ENCODE data around the gene CACNA1B. TPM values are rescaled to one million over a fixed set of nuclear protein-coding genes. Genes with fewer than 3 reads are reported as not detected.

CACNA1B gene
- total RNA-seq, 1 donor, result under 0.01 TPM

DNA sequence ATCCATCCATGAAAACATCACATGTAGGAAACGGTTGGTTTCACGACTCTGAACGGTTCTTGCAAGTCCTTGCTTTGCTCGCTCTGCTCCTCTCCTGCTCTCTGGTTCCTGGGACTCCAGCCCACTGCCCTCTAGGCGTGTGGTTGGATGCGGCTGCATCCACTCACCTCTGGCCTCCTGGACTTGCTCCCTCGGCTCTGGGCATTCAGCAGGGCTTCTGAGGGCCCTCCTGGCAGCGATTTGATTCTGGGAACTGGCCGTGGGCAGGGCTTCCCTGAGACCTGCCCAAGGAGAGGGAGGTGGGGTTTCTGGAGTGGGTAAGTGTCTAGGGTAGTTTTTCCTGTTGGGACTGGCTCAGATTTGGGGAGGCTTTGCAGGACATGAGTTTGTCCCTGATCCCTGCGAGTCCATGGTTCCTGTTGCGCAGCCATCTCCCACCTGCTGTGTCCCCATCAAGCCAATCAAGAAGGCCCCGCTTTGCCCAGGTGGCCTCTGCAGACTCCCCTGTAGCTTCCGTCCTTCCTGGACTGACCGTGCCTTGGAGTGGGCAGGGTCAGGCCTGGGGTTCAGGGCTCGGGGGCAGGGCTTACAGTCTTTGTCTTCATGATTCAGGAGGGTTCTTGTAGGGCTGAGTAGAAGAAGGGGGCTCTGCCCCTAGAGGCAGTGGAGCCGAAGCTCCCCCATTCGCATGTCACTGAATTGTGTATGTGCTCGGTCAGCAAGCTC, 192.3 kb downstream of the CACNA1B start:
- TF ChIP-seq, protein P1, sequence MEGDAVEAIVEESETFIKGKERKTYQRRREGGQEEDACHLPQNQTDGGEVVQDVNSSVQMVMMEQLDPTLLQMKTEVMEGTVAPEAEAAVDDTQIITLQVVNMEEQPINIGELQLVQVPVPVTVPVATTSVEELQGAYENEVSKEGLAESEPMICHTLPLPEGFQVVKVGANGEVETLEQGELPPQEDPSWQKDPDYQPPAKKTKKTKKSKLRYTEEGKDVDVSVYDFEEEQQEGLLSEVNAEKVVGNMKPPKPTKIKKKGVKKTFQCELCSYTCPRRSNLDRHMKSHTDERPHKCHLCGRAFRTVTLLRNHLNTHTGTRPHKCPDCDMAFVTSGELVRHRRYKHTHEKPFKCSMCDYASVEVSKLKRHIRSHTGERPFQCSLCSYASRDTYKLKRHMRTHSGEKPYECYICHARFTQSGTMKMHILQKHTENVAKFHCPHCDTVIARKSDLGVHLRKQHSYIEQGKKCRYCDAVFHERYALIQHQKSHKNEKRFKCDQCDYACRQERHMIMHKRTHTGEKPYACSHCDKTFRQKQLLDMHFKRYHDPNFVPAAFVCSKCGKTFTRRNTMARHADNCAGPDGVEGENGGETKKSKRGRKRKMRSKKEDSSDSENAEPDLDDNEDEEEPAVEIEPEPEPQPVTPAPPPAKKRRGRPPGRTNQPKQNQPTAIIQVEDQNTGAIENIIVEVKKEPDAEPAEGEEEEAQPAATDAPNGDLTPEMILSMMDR (IDR thresholded peaks at IDR 0.05; ENCODE audit: extremely low read depth, low read depth, low read length), result no peak
- Histone ChIP-seq H3K4me3 (ENCODE audit: insufficient read depth, low read length) (no peak overlapping the region), H3K4me2 (ENCODE audit: insufficient read depth, low read length) (no peak overlapping the region), H4K20me1 (ENCODE audit: insufficient read depth, low read length) (no peaks in the 10 kb centered on the region), H3K79me2 (ENCODE audit: insufficient read depth, low read length) (no peaks in the 10 kb centered on the region), H3K27me3 (ENCODE audit: insufficient read depth, low read length) (no peaks in the 10 kb centered on the region), H2AFZ (ENCODE audit: low read length) (no peak overlapping the region), H3K27ac (ENCODE audit: low read depth, low read length) (no peak overlapping the region), H3K36me3 (ENCODE audit: insufficient read depth, low read length) (no peaks in the 10 kb centered on the region), H3K4me1 (ENCODE audit: insufficient read depth, low read length) (no peaks in the 10 kb centered on the region), H3K9me3 (ENCODE audit: low read depth, low read length) (no peaks in the 10 kb centered on the region)
- no peak for DNase-seq (ENCODE audit: insufficient read length, low spot score, missing footprints)

DNA sequence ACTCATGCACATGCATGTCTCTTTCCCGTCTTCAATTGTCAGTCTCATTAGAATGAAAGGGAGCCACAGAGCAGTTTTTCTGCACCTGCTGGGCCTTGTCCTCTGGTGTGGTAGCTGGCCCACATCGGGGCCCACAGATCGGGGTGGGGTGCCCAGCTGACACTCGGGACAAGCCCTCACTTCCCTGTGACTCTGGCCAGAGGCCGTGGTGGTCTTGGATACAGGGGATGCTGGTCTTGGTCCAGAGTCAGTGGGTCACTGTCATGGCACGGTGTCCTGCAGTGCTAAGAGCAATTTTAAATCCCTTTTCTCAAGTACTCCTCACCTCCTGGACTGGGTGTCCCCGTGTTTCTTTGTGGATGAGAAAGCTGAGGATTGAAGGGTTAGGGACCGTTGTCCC, 193.2 kb downstream of the CACNA1B start:
- no peak for DNase-seq (ENCODE audit: insufficient read length, low spot score, missing footprints)
- no peak overlapping the region for H3K4me3 ChIP-seq (ENCODE audit: insufficient read depth, low read length)
- no peaks in the 10 kb centered on the region for H3K4me1 ChIP-seq (ENCODE audit: insufficient read depth, low read length)
- H2AFZ ChIP-seq (ENCODE audit: low read length), result no peak overlapping the region
- no peaks in the 10 kb centered on the region for H3K79me2 ChIP-seq (ENCODE audit: insufficient read depth, low read length)
- no peak overlapping the region for H3K27ac ChIP-seq (ENCODE audit: low read depth, low read length)
- TF ChIP-seq, protein P1 (IDR thresholded peaks at IDR 0.05; ENCODE audit: extremely low read depth, low read depth, low read length), result no peak
- no peak overlapping the region for H3K4me2 ChIP-seq (ENCODE audit: insufficient read depth, low read length)
- H3K27me3 ChIP-seq (ENCODE audit: insufficient read depth, low read length), result no peaks in the 10 kb centered on the region
- no peaks in the 10 kb centered on the region for H4K20me1 ChIP-seq (ENCODE audit: insufficient read depth, low read length)
- no peaks in the 10 kb centered on the region for H3K9me3 ChIP-seq (ENCODE audit: low read depth, low read length)
- no peaks in the 10 kb centered on the region for H3K36me3 ChIP-seq (ENCODE audit: insufficient read depth, low read length)

DNA sequence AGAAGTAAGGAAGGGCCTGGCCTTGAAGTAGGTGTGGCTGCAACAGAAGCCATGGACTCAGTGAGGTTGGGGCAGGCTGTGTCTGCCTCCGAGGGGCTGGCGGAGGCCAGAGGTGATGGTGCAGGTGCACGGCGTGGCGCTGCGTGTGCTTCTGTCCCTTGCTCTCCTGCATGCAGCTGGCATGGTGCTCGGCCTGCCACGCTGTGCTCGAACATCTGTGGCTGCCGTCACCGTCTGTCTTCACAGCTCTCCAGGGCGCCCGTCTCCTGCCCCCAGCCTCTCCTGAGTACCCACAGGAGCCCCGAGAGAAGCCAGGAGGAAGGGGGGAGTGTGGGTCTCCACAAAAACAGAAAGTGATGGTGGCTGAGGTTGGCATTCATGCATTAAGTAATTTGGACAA, 193.7 kb downstream of the CACNA1B start:
- Histone ChIP-seq H3K36me3 (ENCODE audit: insufficient read depth, low read length) (no peaks in the 10 kb centered on the region), H3K4me1 (ENCODE audit: insufficient read depth, low read length) (no peaks in the 10 kb centered on the region), H3K27ac (ENCODE audit: low read depth, low read length) (no peak overlapping the region), H3K27me3 (ENCODE audit: insufficient read depth, low read length) (no peaks in the 10 kb centered on the region), H4K20me1 (ENCODE audit: insufficient read depth, low read length) (no peaks in the 10 kb centered on the region), H3K4me2 (ENCODE audit: insufficient read depth, low read length) (no peak overlapping the region), H3K9me3 (ENCODE audit: low read depth, low read length) (no peaks in the 10 kb centered on the region), H3K4me3 (ENCODE audit: insufficient read depth, low read length) (no peak overlapping the region), H2AFZ (ENCODE audit: low read length) (no peak overlapping the region), H3K79me2 (ENCODE audit: insufficient read depth, low read length) (no peaks in the 10 kb centered on the region)
- TF ChIP-seq, protein P1 (IDR thresholded peaks at IDR 0.05; ENCODE audit: extremely low read depth, low read depth, low read length), result no peak
- DNase-seq (ENCODE audit: insufficient read length, low spot score, missing footprints), result no peak

DNA sequence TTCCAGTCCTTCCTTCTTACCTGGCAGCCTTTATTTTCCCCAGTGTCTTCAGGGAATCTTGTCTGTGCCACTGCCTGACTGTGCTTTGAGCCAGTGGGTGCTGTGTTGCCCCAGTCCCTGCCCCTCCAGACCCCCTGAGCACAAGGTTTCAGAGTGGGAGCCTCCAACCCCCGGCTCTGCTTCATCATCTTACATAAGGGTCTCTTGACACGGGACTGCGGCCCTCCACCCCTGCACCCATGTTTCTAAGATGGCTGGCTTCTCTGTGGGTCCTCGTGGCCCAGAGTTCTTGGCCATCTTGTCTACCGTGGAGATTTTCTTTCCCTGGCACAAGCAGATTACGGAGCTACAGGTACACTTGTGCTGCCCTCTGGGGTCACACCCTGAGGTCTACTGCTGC, 194.1 kb downstream of the CACNA1B start:
- no peak overlapping the region for H3K4me3 ChIP-seq (ENCODE audit: insufficient read depth, low read length)
- H3K27me3 ChIP-seq (ENCODE audit: insufficient read depth, low read length), result no peaks in the 10 kb centered on the region
- H3K79me2 ChIP-seq (ENCODE audit: insufficient read depth, low read length), result no peaks in the 10 kb centered on the region
- H3K4me1 ChIP-seq (ENCODE audit: insufficient read depth, low read length), result no peaks in the 10 kb centered on the region
- DNase-seq (ENCODE audit: insufficient read length, low spot score, missing footprints), result no peak
- H3K27ac ChIP-seq (ENCODE audit: low read depth, low read length), result no peak overlapping the region
- no peaks in the 10 kb centered on the region for H4K20me1 ChIP-seq (ENCODE audit: insufficient read depth, low read length)
- H3K4me2 ChIP-seq (ENCODE audit: insufficient read depth, low read length), result no peak overlapping the region
- no peak overlapping the region for H2AFZ ChIP-seq (ENCODE audit: low read length)
- H3K9me3 ChIP-seq (ENCODE audit: low read depth, low read length), result no peaks in the 10 kb centered on the region
- TF ChIP-seq, protein P1 (IDR thresholded peaks at IDR 0.05; ENCODE audit: extremely low read depth, low read depth, low read length), result no peak
- H3K36me3 ChIP-seq (ENCODE audit: insufficient read depth, low read length), result no peaks in the 10 kb centered on the region
